ENCODE measurements around the gene DEPDC1. TPM values are rescaled to one million over a fixed set of nuclear protein-coding genes. Genes with fewer than 3 reads are reported as not detected.

The DEPDC1 gene
- total RNA-seq, 6 experiments from 2014 or later: 14.8 to 44.3 (median 36.7) TPM

DNA sequence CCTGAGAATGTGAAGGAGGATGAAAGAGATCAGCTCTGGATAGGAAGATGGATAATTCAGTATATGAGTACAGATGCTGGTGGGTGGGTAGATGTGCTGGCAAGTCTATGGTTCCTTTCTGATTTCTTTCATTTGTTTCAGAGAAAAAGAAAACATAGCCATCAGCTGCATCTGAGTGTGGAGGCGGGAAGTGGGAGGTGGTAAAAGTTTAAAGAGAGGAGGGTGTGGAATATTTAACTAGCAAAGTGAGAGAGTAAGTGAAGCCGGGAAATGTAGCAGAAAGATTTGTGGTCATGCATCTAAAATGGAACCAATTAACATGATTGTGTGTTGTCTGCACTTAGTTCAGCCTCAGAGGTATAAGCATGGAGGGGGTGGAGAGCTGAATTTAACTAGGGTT, 63.5 kb downstream of the DEPDC1 start:
- Mint-ChIP-seq H3K36me3 (ENCODE audit: low read depth) (no peaks in the 10 kb centered on the region), H3K27me3 (ENCODE audit: insufficient read depth) (peaks cover 4% of the 10 kb centered on the region), H3K9me3 (no peaks in the 10 kb centered on the region), H3K4me3 (no peak overlapping the region), H3K27ac (no peak overlapping the region), H3K4me1 (ENCODE audit: low read depth) (no peaks in the 10 kb centered on the region)
- no peak for DNase-seq
- TF ChIP-seq CTCF (IDR thresholded peaks at IDR 0.05): no peak

DNA sequence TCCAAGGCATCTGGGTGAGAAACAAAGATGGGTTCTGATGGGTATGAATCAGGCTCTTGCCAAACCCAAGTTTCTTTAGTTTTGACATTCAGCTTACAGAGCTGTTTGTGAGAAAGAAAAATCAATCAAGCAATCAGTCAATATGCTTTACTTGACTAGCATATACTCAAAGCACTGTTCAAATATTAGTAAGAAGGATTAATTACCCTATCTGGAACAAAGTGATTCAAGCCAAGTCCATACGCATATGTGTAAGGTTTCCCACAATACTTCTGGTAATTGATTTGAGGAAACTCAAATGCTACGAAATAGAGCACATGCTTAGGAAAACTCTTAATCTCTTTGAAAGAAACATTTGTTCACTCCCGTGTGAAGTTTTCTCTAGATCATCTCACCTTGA, 65.8 kb downstream of the DEPDC1 start:
- no peaks in the 10 kb centered on the region for H3K36me3 Mint-ChIP-seq (ENCODE audit: low read depth)
- no peak for DNase-seq

DNA sequence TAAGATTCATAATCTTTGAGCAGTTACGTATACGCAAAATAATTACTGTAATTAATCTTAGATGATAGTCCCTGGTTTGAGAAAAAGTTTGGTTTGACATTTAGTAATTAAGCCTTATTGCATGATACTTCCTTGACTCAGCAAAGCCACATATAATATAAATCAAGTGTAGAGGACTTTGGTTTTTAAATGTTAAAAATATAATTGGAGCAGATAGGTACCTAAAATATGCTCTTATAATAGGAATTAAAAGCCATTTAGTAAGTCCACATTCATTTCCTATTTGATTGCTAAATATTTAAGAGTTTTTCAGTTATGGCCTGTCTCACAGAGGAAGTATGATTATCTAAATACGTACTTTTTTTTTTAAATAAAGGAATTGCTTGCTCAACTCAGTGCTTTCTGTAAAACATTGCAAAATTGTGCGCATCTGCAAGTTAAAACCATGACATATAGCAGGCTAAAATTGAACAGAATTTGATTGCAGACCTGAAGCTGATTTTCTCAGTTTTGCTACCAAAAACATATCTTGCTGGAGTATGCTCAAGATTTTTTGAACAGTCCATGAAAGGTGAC, 67.6 kb downstream of the DEPDC1 start:
- Mint-ChIP-seq H3K36me3 (ENCODE audit: low read depth) (no peaks in the 10 kb centered on the region), H3K4me1 (ENCODE audit: low read depth) (peaks cover 9% of the 10 kb centered on the region; the same call in 1 of the 2 replicates), H3K27me3 (ENCODE audit: insufficient read depth) (peaks cover 4% of the 10 kb centered on the region), H3K27ac (no peak overlapping the region), H3K9me3 (no peaks in the 10 kb centered on the region), H3K4me3 (no peak overlapping the region)
- DNase-seq: no peak
- TF ChIP-seq CTCF (IDR thresholded peaks at IDR 0.05): no peak

More for the DNA sequence above, 65.8 kb downstream of the DEPDC1 start:
- H3K4me3 Mint-ChIP-seq: no peak overlapping the region
- peaks cover 8% of the 10 kb centered on the region; the same call in 1 of the 2 replicates for H3K4me1 Mint-ChIP-seq (ENCODE audit: low read depth)
- no peaks in the 10 kb centered on the region for H3K9me3 Mint-ChIP-seq
- no peak for TF ChIP-seq CTCF (IDR thresholded peaks at IDR 0.05)
- H3K27ac Mint-ChIP-seq: no peak overlapping the region
- peaks cover 4% of the 10 kb centered on the region for H3K27me3 Mint-ChIP-seq (ENCODE audit: insufficient read depth)

GRCh38 chr1:68426594-68426993, 70.3 kb downstream of the DEPDC1 start:
- Mint-ChIP-seq H3K27me3 (ENCODE audit: insufficient read depth) (peaks cover 4% of the 10 kb centered on the region), H3K4me3 (no peak overlapping the region), H3K9me3 (no peaks in the 10 kb centered on the region), H3K4me1 (ENCODE audit: low read depth) (peaks cover 9% of the 10 kb centered on the region; the same call in 1 of the 2 replicates), H3K36me3 (ENCODE audit: low read depth) (no peaks in the 10 kb centered on the region), H3K27ac (no peak overlapping the region)
- no peak for TF ChIP-seq CTCF (IDR thresholded peaks at IDR 0.05)
- no peak for DNase-seq

Other genes starting within 250 kb of the DEPDC1 start
- gene RPE65, start 47.1 kb downstream of the DEPDC1 start, total RNA-seq (2021; fragmentation: NEBNext Ultra II Directional; extraction: Animal tissue kit (Norgen Biotek cat#: 25700)): not detected

All from HFFc6 (cell line).